HG03432 (cell line): Measurements from ENCODE around the gene RNF146.
A peak's percentile ranks its signal among the peaks of the same experiment; 100 is the strongest.
"Not testable (repeated sequence)": the region's sequence is repeated elsewhere in the genome, so short reads cannot be mapped to it uniquely, and the experiment has no call there.

Experiments used
- ATAC-seq: cut with Tn5 transposase; IDR thresholded peaks from one replicate; pipeline ENCODE4 v1.9.1; 2021; ENCODE audit warnings: mild to moderate bottlenecking, moderate library complexity; ENCODE audit not compliant: unreplicated experiment

Gene RNF146

GRCh38 chr6:127266178-127266891, at the start of gene RNF146:
Gene RNF146, plus strand, starts transcription at chr6:127266864. Its CDS starts 13,475 bp downstream, at chr6:127280339.
- peak; percentile 89 for ATAC-seq

DNA sequence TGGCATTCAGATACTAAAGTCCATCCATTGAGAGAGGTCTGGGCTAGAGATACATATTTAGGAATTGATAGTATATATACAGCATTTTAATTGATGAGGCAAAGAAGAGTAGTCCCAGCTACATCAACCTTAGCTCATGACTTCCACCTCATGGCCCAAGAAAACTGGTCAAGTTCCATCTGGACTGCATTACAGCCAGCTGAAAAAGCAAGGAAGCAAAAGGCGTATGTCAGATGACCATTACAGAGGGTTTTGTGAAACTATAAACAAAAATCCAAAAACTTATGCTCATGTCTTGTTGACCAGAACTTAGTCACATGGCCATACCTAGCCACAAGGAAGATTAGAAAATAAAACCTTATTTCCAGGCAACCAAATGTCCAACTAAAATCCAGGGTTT, 46.8 kb upstream of the RNF146 start:
- no peak for ATAC-seq

DNA sequence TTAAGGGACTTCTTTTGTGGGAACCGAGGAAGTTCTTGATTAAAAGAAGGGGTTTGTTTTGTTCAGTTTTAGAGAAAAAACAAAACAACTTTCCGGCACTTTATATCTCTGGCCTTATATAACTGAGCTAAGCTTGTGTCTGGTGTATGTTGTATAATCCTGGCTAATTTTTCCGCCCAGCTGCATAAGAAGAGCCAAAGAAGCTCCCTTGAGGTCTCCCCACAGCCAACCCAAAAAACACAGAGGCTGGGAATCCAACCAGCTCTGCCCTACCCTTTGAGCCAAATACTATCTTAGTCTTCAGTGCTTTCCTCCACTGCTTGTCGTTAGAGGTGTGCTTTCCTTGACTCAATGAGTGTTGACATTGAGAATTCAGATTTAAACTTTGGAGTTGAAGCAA, 45.5 kb upstream of the RNF146 start:
- no peak for ATAC-seq

- no peak for ATAC-seq
Measured at GRCh38 chr6:127222418-127222817, 44.2 kb upstream of the RNF146 start.

DNA sequence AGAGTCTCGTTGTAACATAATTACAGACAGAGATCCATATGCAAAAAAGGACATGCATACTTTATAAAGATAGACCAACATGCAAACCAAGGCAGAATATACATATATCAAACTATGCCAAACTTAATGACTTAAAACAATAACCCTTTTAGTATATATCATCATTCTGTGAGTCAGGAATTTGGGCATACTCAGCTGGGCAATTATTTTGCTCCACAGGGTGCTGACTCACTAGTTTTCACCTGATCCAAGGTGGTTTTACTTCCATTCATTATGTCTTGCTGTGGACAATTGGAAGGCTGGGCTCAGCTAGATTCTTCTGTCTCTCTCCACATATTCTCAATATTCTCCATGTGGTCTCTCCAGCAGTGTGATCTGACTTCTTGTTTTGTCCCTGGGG, 41.2 kb upstream of the RNF146 start:
- ATAC-seq = no peak

GRCh38 chr6:127233819-127234218, 32.8 kb upstream of the RNF146 start:
- ATAC-seq = not testable (repeated sequence)

DNA sequence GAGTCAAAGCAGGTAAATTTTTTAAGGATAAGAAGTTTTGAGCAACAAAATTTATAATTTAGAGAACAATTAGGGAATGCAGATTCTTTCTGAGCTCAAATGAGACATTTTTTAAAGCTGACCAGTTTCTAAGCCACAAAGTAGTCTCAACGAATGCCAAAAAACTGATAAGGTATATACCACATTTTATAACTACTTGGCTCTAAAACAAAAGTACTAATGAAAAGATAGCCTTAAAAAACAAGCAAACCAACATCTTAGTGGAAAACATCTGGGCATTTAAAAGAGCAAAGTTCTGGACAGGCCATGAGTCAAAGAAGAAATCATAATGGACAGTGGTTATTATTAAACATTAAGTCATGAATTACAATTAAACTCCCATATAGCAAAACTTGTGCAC, 23.2 kb upstream of the RNF146 start:
- no peak for ATAC-seq

GRCh38 chr6:127247114-127248096, 19.3 kb upstream of the RNF146 start:
- no peak for ATAC-seq

- ATAC-seq = no peak
Measured at GRCh38 chr6:127249621-127250020, 17.0 kb upstream of the RNF146 start.

DNA sequence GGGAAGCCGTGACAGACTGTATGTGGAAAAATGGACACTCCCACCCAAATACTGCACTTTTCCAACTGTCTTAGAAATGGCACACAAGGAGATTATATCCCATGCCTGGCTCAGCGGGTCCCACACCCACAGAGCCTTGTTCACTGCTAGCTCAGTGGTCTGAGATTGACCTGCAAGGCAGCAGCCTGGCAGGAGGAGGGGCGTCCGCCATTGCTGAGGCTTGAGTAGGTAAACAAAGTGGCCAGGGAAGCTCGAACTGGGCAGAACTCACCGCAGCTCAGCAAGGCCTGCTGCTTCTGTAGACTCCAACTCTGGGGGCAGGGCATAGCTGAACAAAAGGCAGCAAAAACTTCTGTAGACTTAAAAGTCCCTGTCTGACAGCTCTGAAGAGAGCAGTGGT, 11.4 kb upstream of the RNF146 start:
- ATAC-seq = no peak

DNA sequence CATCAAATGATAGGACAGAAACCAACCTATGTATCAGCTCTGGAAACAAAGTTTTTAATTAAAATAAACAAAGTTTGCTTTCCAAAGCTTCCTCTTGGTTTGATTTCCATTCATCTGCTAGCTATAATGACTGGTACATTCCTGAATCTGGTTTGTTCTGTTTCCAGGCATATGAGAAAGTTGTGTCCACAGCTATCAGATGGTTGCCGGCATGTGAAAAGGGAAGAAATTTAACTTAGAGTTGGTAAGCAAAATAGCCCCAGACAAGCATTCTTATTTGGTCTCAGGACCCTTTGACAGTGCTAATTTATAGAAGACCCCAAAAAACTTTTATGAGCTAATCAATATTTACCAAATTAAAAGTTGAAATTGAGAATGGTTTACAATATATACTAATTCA, 3.8 kb upstream of the RNF146 start:
- no peak for ATAC-seq

DNA sequence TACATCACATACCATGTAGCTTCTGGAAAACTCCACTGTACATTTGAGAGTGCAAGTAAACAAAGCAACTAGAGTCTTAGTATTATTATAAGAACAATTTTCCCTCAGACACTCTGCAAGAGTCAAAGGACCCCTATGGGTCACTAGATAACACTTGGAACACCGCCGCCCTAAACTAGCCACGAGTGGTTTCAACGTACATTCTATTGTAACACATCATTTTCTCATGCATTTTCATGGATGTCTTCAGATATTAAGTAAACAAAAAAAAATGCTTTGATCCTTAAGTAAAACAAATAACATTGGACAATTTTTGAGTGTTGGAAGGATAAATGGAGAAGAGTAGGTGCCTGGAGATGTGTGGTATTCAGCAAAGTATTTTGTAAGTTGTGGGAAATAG, 3.2 kb upstream of the RNF146 start:
- ATAC-seq = no peak

- ATAC-seq = peak; percentile 81
Measured at GRCh38 chr6:127266892-127267645, 405 bp downstream of the RNF146 start.

GRCh38 chr6:127267646-127268625, 1.3 kb downstream of the RNF146 start:
- peak; percentile 0 for ATAC-seq

DNA sequence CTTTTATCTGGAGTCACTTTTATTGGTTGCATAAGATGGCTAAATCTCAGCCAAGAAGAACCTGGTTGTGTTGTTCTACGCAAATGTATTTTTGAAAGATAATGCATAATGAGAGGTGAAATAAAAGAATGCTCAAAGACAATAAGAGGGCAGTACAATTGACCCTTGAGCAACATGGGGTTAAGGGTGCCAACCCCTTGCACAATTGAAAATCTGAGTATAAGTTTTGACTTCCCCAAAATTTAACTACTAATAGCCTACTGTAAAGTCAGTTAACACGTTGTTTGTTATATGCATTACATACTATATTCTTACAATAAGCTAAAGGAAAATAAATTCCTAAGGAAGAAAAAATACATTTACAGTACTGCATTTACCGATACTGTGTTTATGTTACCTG, 5.9 kb downstream of the RNF146 start:
- no peak for ATAC-seq

DNA sequence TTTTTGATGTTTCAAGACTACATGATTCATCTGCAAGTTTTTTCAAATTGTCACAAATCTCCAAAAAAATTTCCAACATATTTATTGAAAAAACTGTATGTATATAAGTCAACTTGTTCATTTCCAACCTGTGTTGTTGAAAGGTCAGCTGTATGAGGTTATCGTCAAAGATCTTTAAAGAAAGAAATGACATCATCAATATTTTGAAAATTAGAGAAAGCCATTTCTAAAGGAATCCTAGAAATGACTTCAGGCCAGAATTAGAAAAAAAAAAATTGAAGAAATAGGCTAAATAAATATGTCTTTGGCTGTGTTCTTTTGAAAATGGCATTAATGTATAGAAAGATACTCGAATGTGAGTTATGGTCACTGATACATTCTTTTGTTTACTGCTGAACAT, 6.8 kb downstream of the RNF146 start:
- no peak for ATAC-seq

GRCh38 chr6:127276331-127276730, 9.7 kb downstream of the RNF146 start:
- ATAC-seq = no peak

- no peak for ATAC-seq
Measured at GRCh38 chr6:127277878-127278843, 11.5 kb downstream of the RNF146 start.

DNA sequence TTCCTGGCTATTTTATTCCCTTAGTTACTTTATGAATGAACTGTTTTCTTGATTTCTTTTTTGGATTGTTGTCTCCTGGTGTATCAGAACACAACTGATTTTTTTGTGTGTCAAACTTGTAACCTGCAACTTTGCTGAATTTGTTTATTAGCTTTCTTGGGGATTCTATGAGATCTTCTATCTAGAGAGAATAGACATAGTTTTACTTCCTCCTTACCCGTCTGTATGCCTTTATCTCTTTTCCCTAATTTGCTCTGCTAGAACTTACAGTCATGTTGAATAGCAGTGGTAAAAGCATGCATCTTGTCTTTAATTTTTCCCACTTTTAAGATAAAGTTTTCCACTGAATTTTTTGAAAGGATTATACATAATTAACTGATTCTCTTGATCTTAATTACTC, 13.2 kb downstream of the RNF146 start:
- ATAC-seq = no peak
